Esophagus squamous epithelium (tissue), 4 donors: ENCODE data around the gene GIN1.

Source experiments
- POLR2A ChIP-seq, 4 donors: fragments of 450-650 bp; IDR thresholded peaks; one replicate each; pipeline ENCODE4 v1.6.1; 2017; ENCODE audit warnings: antibody characterized with exemption in 4 of 4, mild to moderate bottlenecking in 4 of 4, moderate library complexity in 3 of 4
- TF ChIP-seq, protein P1 (sequence below), 6 experiments: fragments of 450-650 bp in 4 of 6; fragments of 200-600 bp in 2 of 6; sonication (generic) in 2 of 6; IDR thresholded peaks; one replicate each; pipeline ENCODE4 v1.5.1; 2016 to 2019; ENCODE audit warnings: antibody characterized with exemption in 6 of 6, mild to moderate bottlenecking in 4 of 6, moderate library complexity in 4 of 6

DNA sequence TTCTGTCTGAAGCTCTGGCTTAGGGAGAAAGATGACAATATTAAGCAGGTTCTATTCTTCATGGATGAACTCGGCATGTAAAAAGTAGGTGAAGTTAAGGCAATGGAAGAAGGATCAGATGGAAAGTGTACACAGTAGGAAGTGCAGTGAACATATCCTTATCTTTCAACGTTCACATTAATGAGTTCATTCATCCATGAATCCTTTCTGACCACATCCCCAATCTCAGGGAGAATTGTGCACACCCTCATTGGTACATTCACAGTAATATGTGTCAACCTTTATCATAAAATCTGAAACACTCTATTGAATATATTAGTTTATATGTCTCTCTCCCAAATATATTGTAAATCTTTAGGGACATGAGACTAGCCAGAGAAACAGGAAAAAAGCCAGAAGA is 5.5 kb downstream of the GIN1 start:
- TF ChIP-seq, protein P1, sequence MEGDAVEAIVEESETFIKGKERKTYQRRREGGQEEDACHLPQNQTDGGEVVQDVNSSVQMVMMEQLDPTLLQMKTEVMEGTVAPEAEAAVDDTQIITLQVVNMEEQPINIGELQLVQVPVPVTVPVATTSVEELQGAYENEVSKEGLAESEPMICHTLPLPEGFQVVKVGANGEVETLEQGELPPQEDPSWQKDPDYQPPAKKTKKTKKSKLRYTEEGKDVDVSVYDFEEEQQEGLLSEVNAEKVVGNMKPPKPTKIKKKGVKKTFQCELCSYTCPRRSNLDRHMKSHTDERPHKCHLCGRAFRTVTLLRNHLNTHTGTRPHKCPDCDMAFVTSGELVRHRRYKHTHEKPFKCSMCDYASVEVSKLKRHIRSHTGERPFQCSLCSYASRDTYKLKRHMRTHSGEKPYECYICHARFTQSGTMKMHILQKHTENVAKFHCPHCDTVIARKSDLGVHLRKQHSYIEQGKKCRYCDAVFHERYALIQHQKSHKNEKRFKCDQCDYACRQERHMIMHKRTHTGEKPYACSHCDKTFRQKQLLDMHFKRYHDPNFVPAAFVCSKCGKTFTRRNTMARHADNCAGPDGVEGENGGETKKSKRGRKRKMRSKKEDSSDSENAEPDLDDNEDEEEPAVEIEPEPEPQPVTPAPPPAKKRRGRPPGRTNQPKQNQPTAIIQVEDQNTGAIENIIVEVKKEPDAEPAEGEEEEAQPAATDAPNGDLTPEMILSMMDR (IDR thresholded peaks at IDR 0.05), result no peak
- no peak for TF ChIP-seq POLR2A (IDR thresholded peaks at IDR 0.05)
